NCI-H2171 (cell line): ENCODE results near the gene CMSS1.

Experiments
- DNase-seq: peaks from one replicate; lab custom pipeline; 2025; lab: John Stamatoyannopoulos, UW

Gene CMSS1

GRCh38 chr3:99934975-99935797, 117.5 kb downstream of the CMSS1 start:
- no peak for DNase-seq

GRCh38 chr3:99938270-99938911, 120.7 kb downstream of the CMSS1 start:
- DNase-seq, result no peak

- no peak for DNase-seq
These were observed 122.2 kb downstream of the CMSS1 start for GRCh38 chr3:99939876-99940275.

- no peak for DNase-seq
These were observed 122.7 kb downstream of the CMSS1 start for GRCh38 chr3:99940350-99940749.

GRCh38 chr3:99941211-99941610, 123.5 kb downstream of the CMSS1 start:
- DNase-seq, result no peak

GRCh38 chr3:99943931-99944761, 126.5 kb downstream of the CMSS1 start:
- no peak for DNase-seq

- no peak for DNase-seq
These were observed 127.8 kb downstream of the CMSS1 start for GRCh38 chr3:99945328-99945995.

- DNase-seq, result no peak
These were observed 129.7 kb downstream of the CMSS1 start for GRCh38 chr3:99947356-99947755.

GRCh38 chr3:99948467-99949089, 130.9 kb downstream of the CMSS1 start:
- DNase-seq, result no peak

- DNase-seq, result no peak
These were observed 132.5 kb downstream of the CMSS1 start for GRCh38 chr3:99949956-99950670.

GRCh38 chr3:99950921-99951320, 133.3 kb downstream of the CMSS1 start:
- DNase-seq, result no peak

GRCh38 chr3:99951701-99952100, 134.0 kb downstream of the CMSS1 start:
- no peak for DNase-seq

- DNase-seq, result no peak
These were observed 134.6 kb downstream of the CMSS1 start for GRCh38 chr3:99952306-99952705.

GRCh38 chr3:99953596-99953995, 135.9 kb downstream of the CMSS1 start:
- no peak for DNase-seq

- DNase-seq, result no peak
These were observed 137.4 kb downstream of the CMSS1 start for GRCh38 chr3:99954914-99955644.

GRCh38 chr3:99955773-99956562, 138.3 kb downstream of the CMSS1 start:
- no peak for DNase-seq

GRCh38 chr3:99957151-99957796, 139.6 kb downstream of the CMSS1 start:
- DNase-seq, result no peak

GRCh38 chr3:99958222-99958912, 140.7 kb downstream of the CMSS1 start:
- no peak for DNase-seq
